ENCODE measurements around the gene SLIT3.

SLIT3 gene

DNA sequence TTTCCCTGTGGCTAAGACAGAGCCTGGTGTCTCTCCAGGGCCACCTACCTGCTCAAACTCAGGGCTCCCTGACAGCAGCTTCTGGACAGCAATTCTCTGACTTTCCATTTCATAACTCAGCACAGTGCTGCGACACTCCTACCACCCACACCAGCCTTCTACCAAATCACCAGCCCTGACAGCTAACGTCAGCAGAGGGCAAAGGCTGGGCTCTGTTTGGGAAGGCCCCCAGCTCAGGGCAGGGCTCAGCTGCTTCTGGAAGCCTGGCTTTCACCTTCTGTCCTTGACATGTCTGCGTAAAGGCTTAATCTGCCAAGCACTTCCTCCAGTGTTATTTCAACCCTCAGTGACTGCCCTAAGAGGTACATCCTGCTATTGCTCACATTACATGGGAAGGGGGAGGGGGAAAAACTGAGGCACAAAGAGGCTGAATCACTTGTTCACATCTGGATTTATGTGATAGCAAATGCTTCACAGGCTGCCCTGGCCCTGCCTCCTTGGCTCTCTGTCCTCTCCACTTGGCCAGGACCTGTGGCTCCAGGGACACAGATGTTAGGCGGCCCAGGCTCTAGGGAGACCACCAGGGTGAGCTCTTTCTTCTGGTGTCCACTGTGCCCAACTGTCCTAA, 619.3 kb downstream of the SLIT3 start:
- no peak for DNase-seq

DNA sequence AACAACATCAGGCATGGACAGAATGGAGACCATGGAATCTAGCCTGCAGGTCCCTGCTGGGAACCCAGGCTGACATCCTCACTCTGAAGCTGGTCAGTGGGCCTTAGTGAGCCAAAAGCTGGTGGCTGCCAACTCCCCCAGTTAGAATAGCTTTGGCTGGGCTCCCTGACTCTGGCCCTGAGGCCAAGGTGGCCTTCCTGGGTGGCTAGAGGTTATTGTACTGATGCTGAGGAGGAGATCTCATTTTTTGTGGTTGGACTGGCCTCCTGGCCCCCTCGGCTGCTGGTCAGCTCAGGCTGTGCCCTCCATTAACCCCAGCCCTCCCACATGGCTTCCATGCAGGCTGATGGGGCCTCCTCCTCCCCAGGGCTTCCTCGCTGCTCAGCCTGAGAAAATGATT, 620.5 kb downstream of the SLIT3 start:
- DNase-seq: no peak

DNA sequence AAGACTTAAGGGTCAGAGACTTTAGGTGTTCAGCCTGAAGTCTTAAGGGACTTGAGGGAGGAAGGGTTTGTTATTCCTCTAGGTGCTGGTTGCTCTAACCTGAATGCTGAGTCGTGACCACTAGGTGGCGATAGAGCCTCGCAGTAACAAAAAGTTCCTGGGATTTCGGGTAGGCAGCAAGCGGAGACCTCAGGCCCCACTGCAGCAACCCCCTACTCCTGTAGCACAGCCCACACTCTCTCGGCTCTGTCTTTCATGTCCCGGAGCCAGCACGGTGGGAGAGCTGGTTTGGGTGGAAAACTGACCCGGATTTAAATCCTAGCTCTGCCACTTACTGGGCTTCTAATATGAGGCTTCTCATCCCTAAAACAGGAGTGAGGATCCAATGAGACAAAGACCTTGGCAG, 621.4 kb downstream of the SLIT3 start:
- DNase-seq: peak; percentile 37

DNA sequence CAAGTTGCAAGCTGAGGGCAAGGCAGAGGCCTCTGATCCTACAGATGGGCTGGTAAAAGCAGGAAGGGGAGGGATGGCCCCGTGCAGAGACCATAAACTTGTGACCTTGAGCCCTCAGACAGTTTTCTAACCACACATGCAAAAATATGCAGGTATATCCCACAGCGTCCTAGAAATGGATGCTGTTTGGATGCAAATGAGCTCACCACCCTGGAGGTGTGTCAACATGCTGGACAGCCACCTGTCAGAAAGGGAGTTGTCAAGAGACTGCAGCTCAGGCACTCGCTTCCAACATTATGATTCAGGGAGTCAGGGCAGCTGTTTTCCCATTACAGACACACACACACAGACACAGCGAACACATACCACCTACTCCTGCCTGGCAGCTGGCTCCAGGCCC, 624.4 kb downstream of the SLIT3 start:
- DNase-seq: no peak

DNA sequence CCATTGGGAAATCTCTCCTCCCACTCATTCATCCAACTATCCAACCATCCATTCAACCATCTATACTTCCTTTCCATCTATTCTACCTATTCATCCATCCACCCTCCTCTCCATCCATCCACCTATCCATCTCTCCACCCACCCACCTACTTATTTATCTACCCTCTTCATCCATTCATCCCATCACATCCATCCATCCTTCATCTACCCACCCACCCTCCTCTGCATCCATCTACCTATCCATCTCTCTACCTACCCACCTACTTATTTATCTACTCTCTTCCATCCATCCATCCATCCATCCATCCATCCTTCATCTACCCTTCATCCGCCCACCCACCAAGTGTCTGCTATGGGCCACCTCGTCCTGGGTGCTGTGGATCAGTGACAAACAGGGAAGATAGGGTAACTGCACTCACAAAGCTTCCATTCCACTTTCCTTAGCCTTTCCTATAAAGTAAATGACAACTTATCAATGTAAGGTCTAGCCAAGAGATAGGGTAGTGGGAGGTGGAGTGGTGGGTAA, 625.0 kb downstream of the SLIT3 start:
- DNase-seq: no peak

DNA sequence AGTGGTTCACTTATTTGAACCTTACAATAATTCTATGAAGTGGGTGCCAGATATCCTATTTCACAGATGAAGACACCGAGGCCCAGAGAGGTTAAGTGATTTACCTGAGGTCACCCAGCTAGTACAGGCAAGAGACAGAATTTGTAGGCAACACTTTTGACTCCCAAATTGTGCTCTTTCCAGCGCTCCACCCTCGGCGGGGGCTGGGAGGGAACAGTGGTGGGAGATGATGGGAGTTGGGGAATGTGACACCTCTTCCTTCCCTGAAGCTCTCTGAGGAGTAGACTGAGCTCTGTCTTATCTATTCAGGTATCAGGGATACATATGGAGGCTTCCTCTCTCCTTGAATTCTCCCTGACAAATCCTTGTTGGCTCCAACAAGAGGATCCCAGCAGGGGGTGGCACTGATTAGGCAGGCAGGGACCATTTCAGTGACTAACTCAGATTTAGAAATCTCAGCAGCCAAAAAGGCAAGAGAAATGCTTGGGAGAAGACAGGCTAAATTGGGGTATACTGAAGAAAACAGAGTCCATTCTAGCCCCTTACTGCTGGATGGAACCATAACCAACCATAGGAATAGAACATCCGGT, 626.0 kb downstream of the SLIT3 start:
- DNase-seq: no peak

DNA sequence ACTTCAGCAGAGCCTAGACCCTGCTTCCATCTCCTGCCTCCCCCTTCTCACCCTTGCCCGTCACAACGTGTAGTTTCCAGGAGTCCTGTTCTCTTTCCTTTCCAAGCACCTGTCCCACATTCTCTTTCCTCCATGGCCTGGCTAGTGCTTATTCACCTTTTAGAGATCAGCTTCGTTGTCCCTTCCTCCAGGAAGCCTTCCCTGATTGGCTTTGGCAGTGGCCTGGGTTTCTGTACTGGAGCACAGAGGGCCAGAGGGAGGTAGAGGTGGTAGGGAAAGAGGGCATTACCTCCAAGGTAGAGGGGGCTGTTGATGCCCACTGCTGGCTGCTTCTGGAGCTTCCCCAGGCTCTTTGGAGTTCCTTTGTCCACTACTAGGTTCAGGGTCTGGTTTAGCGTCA, 628.1 kb downstream of the SLIT3 start:
- DNase-seq: no peak

DNA sequence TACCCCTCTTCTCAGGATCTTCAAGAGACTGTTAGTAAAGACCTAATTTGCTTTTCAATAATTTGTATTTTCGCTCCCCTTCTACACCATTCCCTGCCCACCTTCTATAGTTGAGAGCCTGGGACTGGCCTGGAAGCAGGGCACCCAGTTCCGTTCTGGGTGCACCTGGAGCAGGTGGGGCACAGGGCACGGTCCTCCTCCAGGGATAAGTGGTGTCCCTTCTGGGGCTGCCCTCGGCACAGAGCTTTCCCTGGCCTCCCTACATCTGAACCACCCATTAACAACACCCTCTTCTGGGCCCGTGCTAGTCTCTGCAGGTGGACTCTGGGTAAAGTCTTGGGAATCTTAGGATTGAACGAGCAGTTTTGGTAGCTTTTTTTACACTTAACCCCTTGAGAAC, 628.9 kb downstream of the SLIT3 start:
- no peak for DNase-seq

DNA sequence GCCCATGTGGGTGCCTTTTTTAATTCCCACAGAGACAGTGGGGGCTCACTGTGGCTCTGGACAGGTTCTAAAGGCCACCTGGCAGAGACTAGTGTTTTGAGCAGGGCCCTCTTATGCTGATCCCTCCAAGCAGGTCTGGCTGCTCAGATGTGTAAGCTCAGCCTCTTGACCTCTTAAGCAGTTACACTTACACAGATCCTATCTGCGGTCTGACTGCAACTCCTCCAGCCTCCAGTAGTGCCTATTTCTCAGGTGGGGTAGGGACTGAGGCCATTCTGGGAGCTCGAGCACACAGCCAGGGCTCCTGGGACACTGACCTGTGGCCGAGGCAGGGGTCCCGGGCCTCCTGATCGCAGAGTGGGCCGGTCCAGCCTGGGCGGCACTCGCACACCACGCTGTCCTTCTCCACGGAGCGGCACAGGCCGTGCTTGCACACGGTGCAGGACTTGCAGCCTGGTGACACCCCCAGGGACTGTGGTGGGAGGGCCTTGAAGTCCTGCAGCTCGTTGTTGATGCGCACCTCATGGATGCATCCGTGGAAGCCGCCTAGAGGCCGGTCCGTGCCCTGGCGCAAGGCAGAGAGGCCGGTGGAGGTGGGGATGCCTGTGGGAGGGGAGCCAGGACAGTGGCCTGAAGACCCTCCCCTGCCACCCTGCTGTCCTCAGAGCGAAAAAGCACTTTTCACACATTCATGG, 629.9 kb downstream of the SLIT3 start:
- no peak for DNase-seq

DNA sequence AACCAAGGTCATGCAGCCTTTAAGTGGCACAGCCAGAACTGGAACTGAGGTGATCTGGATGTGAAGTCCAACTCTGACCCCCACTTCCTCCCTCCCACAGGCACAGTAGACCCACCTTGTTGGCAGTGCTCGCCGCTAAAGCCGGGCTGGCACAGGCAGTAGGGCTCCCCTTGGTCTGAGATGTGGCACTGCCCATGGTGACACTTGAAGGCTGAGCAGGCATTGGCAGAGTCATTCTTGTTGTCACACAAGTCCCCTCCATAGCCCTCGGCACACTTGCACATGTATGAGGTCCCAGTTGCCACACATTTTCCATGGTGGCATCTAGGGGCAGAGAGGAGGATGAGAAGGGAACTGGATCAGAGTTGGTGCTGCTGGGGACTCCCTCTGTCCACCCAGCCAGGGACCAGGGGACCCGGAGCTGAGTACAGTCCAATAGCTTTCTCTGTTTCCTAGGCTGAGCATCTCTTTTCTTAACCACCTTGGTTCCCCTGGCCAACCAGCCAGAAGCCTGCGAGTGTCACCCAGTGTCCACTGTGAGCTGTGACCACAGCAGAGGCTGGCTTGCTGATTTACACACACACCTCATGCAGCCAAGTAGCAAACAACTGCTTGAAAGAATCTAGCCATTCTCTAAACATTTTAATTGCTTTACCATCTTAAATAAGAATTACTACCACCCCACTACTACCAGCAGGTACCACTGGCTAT, 631.1 kb downstream of the SLIT3 start:
- no peak for DNase-seq

DNA sequence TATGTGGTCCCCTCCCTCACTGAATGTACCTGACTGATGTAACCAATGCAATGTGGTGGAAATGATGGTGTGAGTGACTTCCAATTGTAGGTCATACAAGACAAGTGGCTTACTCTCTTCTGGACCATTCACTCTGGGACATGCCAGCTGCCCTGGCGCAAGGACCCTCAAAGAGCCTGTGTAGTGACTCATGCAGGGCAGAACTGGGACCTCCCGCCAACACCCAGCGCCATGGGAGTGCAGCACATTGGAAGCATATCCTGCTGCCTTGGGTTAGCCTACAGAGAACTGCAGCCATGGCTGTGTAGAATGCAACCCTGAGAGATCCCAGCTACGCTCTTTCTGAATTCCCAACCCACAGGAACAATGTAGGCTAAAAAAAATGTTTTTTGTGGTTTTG, 631.8 kb downstream of the SLIT3 start:
- DNase-seq: no peak

DNA sequence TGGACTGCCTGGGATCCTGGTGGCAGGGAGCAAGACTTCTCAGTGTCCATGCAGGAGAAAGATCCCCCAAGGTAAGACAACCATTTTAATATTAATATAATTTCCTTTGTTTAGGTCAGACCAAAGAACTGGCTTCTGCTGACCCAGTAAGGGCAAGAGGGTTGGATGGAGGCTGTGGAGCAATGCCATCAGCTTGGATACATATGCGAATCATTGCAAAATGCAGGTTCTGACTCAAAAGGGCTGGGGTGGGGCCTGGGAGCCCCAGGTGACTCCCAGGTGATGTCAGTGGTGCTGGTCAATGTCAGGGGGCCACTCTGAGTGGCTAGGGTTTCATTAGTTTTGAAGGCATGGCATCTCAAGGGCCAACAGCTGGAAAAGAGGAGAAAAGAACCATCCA, 632.9 kb downstream of the SLIT3 start:
- DNase-seq: no peak

DNA sequence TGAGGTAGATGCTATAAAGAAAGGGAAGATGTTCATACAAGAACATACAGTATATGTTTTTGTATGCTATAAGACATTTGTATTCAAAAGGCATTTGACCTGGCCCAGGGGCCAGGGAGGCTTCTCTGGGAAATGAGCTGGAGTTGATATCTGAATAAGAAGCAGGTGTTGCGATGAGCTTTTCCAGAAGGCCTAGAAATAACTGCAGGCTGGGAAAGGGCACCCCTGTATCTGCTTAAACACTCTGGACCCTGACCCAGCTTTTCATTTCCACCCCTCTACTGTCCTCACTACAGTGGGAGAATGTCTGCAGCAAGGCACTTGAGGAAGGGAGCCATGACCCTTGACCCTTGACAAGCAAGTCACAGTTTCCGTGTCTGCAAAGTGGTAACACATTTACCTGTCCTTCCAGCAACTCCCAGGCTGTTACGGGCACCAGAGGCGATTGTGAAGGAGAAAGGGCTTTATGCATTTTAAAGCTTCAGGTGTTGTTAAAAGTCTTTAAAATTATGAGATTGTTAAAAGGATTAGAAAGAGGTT, 633.6 kb downstream of the SLIT3 start:
- DNase-seq: no peak

DNA sequence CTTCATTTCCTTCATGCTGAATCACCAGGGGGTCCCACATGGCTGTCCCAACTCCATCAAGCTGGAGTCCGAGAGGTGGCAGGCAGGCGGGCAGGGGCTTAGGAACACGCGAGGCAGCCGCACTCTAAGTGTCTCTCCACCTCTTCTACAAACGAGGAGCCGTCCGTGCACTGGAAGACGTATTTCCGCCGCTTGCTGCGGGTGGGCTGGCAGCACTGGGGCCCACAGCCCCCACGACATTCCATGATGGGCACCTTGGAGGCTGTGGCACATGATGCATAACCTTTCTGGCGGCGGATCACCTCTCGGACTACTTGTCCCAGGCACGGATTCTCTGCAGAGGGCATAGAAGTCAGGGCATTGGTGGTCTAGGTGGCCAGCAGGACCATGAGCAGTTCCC, 634.6 kb downstream of the SLIT3 start:
- DNase-seq: no peak

DNA sequence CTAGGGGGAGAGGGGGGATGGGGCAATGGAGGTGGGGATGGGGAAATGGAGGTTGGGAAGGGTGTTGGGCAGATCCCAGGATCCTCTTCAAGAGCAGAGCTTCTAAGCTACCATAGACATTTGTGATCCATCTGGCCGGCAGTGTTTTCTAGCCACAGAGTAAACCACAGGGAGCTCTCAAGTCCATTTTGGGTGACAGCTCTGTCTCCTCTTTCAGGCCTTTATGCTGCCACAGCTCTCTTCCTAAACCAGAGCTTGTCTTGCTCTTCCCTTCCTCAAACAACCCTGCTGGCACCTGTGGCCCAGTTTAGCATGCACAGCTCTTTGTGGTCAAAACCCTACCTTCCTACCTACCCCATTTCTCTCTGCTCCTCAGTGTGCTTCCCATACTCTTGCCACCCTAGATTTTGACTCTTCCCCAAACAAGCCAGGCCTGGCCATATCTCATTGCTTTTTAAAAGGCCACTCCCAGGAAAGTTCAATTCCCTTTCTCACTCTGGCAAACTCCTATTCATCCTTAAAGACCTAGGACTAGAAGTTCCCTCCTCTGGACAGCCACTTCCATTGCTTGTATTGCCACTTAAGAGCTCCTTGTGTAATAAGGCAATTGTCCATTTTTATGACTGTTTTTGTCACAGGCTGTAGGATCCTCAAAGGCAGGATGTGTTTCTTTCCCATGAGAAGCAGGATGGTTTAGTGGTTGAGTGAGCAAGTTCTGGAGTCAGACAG, 637.5 kb downstream of the SLIT3 start:
- no peak for DNase-seq

DNA sequence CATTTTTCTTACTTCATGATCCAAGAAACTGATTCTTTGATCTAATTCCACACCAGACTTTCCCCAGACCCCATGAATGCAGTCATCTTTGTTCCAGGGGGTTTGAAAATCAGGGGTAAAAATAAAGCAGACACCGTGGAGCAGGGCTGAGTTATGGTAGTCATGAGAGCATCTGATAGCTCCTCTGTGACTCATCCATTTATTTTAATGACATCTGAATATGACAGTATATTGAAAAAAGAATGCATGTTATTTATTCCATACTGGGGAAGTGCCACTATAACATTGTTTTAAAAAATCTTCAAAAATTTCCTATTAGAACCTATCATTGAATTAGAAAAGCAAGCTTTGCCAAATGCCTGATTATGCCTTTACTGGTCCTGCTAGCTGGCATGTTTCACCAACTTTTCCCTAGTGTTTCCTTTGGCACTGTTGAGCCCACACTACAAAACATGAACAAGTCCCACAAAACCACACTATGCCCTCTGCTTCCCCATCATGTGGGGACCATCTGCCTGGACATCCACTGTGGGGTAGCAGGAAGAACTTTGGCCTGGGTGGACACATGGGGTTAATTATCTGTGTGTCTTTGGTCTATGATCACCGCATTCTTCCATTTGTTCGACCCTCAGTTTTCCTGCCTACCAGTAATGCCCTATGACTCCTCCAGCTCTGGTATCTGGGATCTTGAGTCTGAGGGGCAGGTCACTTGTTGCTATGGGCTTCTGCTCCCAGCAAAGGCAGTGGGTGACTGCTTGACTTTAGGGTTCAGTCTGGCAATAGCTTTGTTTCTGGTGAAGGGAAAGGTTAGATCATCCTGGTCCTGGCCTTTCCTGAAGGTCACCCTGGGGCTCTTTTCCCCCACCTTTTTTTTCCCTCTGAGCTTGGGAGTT, 639.1 kb downstream of the SLIT3 start:
- DNase-seq: no peak

DNA sequence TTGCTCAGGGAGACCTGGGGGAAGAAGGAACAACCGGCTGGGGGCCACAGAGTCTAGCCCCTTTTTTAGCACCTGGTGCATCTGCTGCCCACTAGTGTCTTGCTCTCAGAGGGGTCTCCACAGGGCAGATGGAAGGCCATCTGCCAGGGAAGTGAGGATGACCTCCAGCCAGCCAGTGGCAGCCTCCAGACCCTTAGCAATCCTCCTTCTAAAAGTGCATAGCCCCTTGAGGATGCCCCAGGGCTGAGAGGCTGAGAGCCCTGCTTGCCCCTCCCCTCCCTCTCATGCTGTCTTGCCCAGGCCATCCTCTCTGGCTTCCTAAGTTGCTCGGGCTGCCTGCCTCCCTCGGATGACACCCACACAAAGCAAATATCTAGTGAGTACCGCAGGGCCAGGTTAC, 640.2 kb downstream of the SLIT3 start:
- DNase-seq: no peak

DNA sequence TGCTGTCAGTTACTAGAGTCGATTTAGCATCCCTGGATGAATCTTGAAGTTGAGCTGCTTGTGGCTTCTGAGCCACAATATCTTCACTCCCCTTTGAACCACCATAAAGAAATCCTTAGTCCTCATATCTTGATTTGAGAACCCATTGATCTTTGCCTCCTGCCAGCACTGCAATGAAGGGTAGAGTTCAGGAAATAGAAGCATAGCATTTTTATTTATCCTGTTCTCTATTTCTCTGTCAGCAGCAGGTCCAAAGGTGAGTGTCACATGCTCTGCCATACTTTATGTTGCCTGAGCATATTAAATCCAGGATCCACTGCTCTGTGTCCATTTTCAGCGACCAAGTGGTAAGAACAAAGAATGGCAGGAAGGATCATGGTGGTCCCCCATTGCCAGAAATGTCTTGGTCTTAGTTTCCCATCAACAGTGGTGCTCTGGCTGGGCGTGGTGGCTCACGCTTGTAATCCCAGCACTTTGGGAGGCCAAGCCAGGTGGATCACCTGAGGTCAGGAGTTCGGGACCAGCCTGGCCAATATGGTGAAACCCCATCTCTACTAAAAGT, 641.6 kb downstream of the SLIT3 start:
- DNase-seq: no peak

DNA sequence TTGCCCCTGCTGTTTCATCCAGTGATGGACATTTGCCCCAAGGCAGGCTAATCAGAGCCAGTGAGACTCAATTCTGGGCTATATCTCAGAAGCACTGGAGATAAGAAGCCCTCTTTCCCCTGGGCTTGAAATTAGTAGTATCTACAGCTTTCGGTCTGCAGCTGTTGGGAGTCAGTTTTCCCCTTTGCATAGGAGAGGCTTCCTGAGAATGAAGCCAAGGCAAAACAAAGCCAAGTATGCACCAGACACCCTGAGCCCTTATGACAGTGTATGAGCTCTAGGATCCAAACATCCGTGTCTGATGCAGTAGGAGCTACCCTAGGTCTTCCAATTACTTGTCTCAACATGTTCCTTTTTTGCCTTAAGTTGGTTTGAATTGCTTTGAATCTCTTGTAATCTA, 642.5 kb downstream of the SLIT3 start:
- no peak for DNase-seq

DNA sequence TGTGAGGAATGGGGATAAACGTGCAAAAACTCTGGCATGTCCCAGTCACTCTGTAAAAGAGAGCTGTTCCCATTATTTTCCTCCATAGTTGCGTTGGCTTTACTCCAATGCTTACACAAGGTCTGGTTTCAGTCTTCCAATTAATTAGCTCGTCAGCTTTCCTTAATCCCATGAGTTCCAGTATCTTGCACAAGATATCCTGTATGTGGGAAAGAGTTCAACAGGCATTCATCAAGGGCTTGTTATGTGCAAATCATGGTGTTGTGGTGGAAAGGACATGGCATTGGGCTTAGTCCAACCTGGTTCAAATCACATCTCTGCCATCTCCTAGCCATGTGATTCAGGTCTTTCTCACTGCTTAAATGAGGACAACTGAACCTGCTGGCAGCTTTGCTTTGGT, 644.3 kb downstream of the SLIT3 start:
- no peak for DNase-seq

DNA sequence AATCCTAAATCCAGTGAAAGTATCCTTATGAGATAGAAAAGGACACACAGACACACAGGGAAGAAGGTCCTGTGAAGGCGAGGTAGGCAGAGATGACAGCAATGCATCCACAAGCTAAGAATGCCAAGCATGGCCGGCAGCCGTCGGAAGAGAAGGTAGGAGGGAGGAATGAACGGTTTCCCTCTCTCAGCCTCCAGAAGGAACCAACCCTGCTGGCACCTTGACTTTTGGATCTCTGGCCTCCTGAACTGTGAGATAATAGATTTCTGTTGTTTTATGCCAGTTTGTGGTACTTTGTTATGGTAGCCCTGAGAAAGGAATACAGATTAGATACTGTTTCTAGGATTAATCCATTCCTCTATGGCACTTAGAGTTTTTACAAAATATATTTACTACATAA, 645.6 kb downstream of the SLIT3 start:
- no peak for DNase-seq
